Transverse colon (tissue), 4 donors: ENCODE results near the gene PSKH1. TPM values are rescaled to one million over a fixed set of nuclear protein-coding genes. Genes with fewer than 3 reads are reported as not detected.

Source experiments
- DNase-seq: peaks from one replicate; pipeline ENCODE4 v3.0.0-alpha.2; 2019
- H3K27ac ChIP-seq, 4 donors: fragments of 200-600 bp; sonication (generic); 2 replicates each; pipeline ENCODE4 v1.5.1; 2016 to 2018; ENCODE audit warnings: inconsistent platforms in 4 of 4
- H3K27me3 ChIP-seq: fragments of 200-600 bp; sonication (generic); 2 replicates; pipeline ENCODE4 v1.5.1; 2017; ENCODE audit warnings: inconsistent platforms
- H3K36me3 ChIP-seq, 4 donors: fragments of 200-600 bp; sonication (generic); 2 replicates each; pipeline ENCODE4 v1.5.1; 2017 to 2019; ENCODE audit warnings: inconsistent platforms in 4 of 4
- H3K4me1 ChIP-seq, 4 donors: fragments of 200-600 bp; sonication (generic); 2 replicates each; pipeline ENCODE4 v1.5.1; 2017 to 2020; ENCODE audit warnings: inconsistent platforms in 4 of 4
- H3K4me3 ChIP-seq, 4 donors: fragments of 200-600 bp; sonication (generic); 1 replicate in 1 of 4; 2 replicates in 3 of 4; pipeline versions ENCODE4 v1.5.1 to v1.6.1; 2017 to 2019; ENCODE audit warnings: inconsistent platforms in 4 of 4
- H3K9me3 ChIP-seq, 2 donors: fragments of 200-600 bp; sonication (generic); 2 replicates each; pipeline ENCODE4 v1.5.1; 2017 to 2019; ENCODE audit warnings: inconsistent platforms in 2 of 2
- CTCF ChIP-seq, 5 experiments: fragments of 200-600 bp in 3 of 5; fragments of 450-650 bp in 2 of 5; sonication (generic) in 3 of 5; IDR thresholded peaks; 1 replicate in 2 of 5; 2 replicates in 3 of 5; pipeline ENCODE4 v1.5.1; 2016 to 2017; ENCODE audit warnings: antibody characterized with exemption in 5 of 5, inconsistent platforms in 3 of 5, mild to moderate bottlenecking in 2 of 5, moderate library complexity in 1 of 5
- EP300 ChIP-seq: sonication (generic); formaldehyde crosslinking; IDR thresholded peaks from one replicate; pipeline ENCODE4 v1.6.1; 2017; ENCODE audit warnings: antibody characterized with exemption, low read depth
- POLR2A ChIP-seq: fragments of 450-650 bp; IDR thresholded peaks from one replicate; pipeline ENCODE4 v1.6.1; 2016; ENCODE audit warnings: antibody characterized with exemption, mild to moderate bottlenecking, moderate library complexity
- POLR2AphosphoS5 ChIP-seq, 3 donors: sonication (generic); formaldehyde crosslinking; IDR thresholded peaks; one replicate each; pipeline ENCODE4 v1.6.1; 2016; ENCODE audit warnings: antibody characterized with exemption in 3 of 3
- WGBS, 2 donors: methylation state at CpG; one replicate each; pipeline ENCODE4 v1.1.5; 2018; ENCODE audit warnings: low coverage in 1 of 2; 5-methylcytosine and 5-hydroxymethylcytosine counted together
- in situ Hi-C, 4 donors: fragments of 200-750 bp; cut with MboI; loops; one replicate each; pipeline versions ENCODE4 v1.15.0 to v1.15.1; 2017; ENCODE audit warnings: low sequenced_read_pairs in 3 of 4, low pct_ligation_motif_present in 1 of 4, low pct_unique_long_range_greater_than_20kb in 1 of 4
- intact Hi-C: fragments of 100-400 bp; cut with DNase I; formaldehyde crosslinking; loops from one replicate; pipeline ENCODE4 v1.15.1; 2023; ENCODE audit warnings: low total_unique reads
- total RNA-seq, 4 donors: library from RNA; depleted of rRNA; stranded (reverse); fragments of >200 nt; gene quantifications; one replicate each; pipeline ENCODE4 v1.1.0, GENCODE V29; 2016

Gene PSKH1
- total RNA-seq, 4 donors from 2014 or later: 24.1 to 132 (median 56.2) TPM

GRCh38 chr16:67965668-67966548, 72.9 kb downstream of the PSKH1 start:
- Histone ChIP-seq H3K27ac (peak overlapping the region; percentile 49 to 95 (median 92)), H3K4me1 (peaks cover 15 to 51% (median 30%) of the 10 kb centered on the region in 4 donors), H3K9me3 (no peaks in the 10 kb centered on the region), H3K4me3 (peak overlapping the region in 1 of 4 donors; percentile 71), H3K36me3 (no peaks in the 10 kb centered on the region), H3K27me3 (peaks cover 22% of the 10 kb centered on the region)
- WGBS, 2 donors: 78% methylated on average over 11 of the region's 11 CpGs; no CpG with 5 or more reads in 1 of the 2 donors
- in situ Hi-C loops (no loop called here), intact Hi-C loops (no loop called here)
- TF ChIP-seq EP300 (no peak), POLR2AphosphoS5 (IDR thresholded peaks at IDR 0.05) (no peak), CTCF (IDR thresholded peaks at IDR 0.05) (no peak), POLR2A (no peak)
- DNase-seq: no peak

- Histone ChIP-seq H3K27me3 (peaks cover 22% of the 10 kb centered on the region), H3K4me1 (peaks cover 15 to 45% (median 27%) of the 10 kb centered on the region in 4 donors), H3K36me3 (no peaks in the 10 kb centered on the region), H3K4me3 (peak overlapping the region in 2 of 4 donors; percentile 71 to 81), H3K9me3 (no peaks in the 10 kb centered on the region), H3K27ac (peak overlapping the region; percentile 49 to 95 (median 92))
- TF ChIP-seq EP300 (no peak), CTCF (IDR thresholded peaks at IDR 0.05) (no peak), POLR2A (no peak), POLR2AphosphoS5 (IDR thresholded peaks at IDR 0.05) (no peak)
- WGBS, 2 donors: 47% methylated on average over 3 of the region's 3 CpGs; no CpG with 5 or more reads in 1 of the 2 donors
- in situ Hi-C loops (no loop called here), intact Hi-C loops (no loop called here)
- DNase-seq: no peak
Measured at GRCh38 chr16:67966549-67967182, 73.6 kb downstream of the PSKH1 start.

- no peaks in the 10 kb centered on the region for H3K36me3 ChIP-seq
- in situ Hi-C loops (no loop called here), intact Hi-C loops (no loop called here)
- H3K27me3 ChIP-seq: peaks cover 22% of the 10 kb centered on the region
- TF ChIP-seq POLR2A (no peak), POLR2AphosphoS5 (IDR thresholded peaks at IDR 0.05) (no peak), CTCF (IDR thresholded peaks at IDR 0.05) (no peak), EP300 (no peak)
- H3K4me3 ChIP-seq: peak overlapping the region; percentile 52 to 82 (median 76)
- 25% methylated on average over 18 of the region's 18 CpGs; no CpG with 5 or more reads in 1 of the 2 donors for WGBS, 2 donors
- H3K27ac ChIP-seq: peak overlapping the region; percentile 90 to 95 (median 94)
- no peak for DNase-seq
- H3K4me1 ChIP-seq: peaks cover 15 to 40% (median 22%) of the 10 kb centered on the region in 4 donors
- no peaks in the 10 kb centered on the region for H3K9me3 ChIP-seq
Measured at GRCh38 chr16:67967183-67967957, 74.3 kb downstream of the PSKH1 start.
